Measurements from ENCODE around the gene ORAI3.
A peak's percentile ranks its signal among the peaks of the same experiment; 100 is the strongest.

Gene ORAI3

GRCh38 chr16:30924913-30925631, 23.8 kb upstream of the ORAI3 start:
- Histone ChIP-seq H3K27me3 (replicated peaks; ENCODE audit: control insufficient read depth, insufficient read depth, low read length) (no peaks in the 10 kb centered on the region), H3K9ac (ENCODE audit: low read length) (peak overlapping the region; percentile 73), H3K4me3 (ENCODE audit: low read length) (peak overlapping the region; percentile 79), H3K9me3 (ENCODE audit: control insufficient read depth, low read length) (no peaks in the 10 kb centered on the region), H3K36me3 (ENCODE audit: control insufficient read depth, insufficient read depth, low read length, severe bottlenecking) (peaks cover 4% of the 10 kb centered on the region), H3K4me1 (ENCODE audit: control insufficient read depth, insufficient read depth, low read length) (peaks cover 5% of the 10 kb centered on the region)
- peak; percentile 14 for DNase-seq (ENCODE audit: low read depth)

GRCh38 chr16:30925632-30925987, 23.3 kb upstream of the ORAI3 start:
- Histone ChIP-seq H3K4me3 (ENCODE audit: low read length) (no peak overlapping the region), H3K27me3 (replicated peaks; ENCODE audit: control insufficient read depth, insufficient read depth, low read length) (no peaks in the 10 kb centered on the region), H3K4me1 (ENCODE audit: control insufficient read depth, insufficient read depth, low read length) (peaks cover 5% of the 10 kb centered on the region), H3K36me3 (ENCODE audit: control insufficient read depth, insufficient read depth, low read length, severe bottlenecking) (peaks cover 6% of the 10 kb centered on the region), H3K9me3 (ENCODE audit: control insufficient read depth, low read length) (no peaks in the 10 kb centered on the region), H3K9ac (ENCODE audit: low read length) (no peak overlapping the region)
- DNase-seq (ENCODE audit: low read depth), result no peak

DNA sequence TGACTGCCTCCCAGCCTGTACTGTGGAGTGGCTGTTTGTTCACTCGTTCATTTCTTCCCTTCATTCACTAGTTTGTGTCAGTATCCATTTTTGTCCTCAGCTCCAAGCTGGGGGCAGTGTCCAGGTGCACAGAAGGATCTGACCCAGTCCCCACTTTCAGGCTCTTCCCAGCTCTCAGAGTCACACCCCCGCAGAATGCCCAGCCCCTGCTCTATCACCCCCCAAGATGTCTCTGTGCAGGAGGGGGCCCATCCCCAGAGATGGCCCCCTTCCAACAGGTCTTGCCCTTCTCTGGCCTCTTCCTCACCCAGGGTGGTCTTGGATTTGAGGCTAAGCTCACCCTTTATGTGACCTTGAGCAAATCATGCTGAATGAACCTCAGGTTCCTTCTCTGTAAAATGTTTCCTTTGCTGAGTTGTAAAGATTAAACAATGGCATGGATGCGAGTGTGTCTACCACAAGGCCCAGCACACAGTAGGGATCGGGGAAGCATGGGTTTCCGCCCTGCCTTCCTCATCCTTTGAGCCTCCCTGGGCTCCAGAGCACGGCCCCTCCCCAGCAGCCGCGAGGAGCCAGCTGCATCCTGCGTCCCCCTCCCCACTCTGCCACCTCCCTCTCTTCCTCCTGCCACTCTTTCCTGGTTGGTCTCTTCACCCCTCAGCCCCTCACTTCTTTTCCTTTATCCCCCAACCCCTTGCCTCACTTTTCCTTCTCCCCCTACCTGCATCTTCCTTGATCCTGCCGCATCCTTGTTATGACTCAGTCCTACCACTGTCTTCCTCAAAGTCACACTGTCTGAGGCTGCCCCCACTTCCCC, 22.7 kb upstream of the ORAI3 start:
- peaks cover 12% of the 10 kb centered on the region for H3K36me3 ChIP-seq (ENCODE audit: control insufficient read depth, insufficient read depth, low read length, severe bottlenecking)
- H3K9ac ChIP-seq (ENCODE audit: low read length), result no peak overlapping the region
- DNase-seq (ENCODE audit: low read depth), result no peak
- no peak overlapping the region for H3K4me3 ChIP-seq (ENCODE audit: low read length)
- peaks cover 5% of the 10 kb centered on the region for H3K4me1 ChIP-seq (ENCODE audit: control insufficient read depth, insufficient read depth, low read length)
- no peaks in the 10 kb centered on the region for H3K27me3 ChIP-seq (replicated peaks; ENCODE audit: control insufficient read depth, insufficient read depth, low read length)
- no peaks in the 10 kb centered on the region for H3K9me3 ChIP-seq (ENCODE audit: control insufficient read depth, low read length)

DNA sequence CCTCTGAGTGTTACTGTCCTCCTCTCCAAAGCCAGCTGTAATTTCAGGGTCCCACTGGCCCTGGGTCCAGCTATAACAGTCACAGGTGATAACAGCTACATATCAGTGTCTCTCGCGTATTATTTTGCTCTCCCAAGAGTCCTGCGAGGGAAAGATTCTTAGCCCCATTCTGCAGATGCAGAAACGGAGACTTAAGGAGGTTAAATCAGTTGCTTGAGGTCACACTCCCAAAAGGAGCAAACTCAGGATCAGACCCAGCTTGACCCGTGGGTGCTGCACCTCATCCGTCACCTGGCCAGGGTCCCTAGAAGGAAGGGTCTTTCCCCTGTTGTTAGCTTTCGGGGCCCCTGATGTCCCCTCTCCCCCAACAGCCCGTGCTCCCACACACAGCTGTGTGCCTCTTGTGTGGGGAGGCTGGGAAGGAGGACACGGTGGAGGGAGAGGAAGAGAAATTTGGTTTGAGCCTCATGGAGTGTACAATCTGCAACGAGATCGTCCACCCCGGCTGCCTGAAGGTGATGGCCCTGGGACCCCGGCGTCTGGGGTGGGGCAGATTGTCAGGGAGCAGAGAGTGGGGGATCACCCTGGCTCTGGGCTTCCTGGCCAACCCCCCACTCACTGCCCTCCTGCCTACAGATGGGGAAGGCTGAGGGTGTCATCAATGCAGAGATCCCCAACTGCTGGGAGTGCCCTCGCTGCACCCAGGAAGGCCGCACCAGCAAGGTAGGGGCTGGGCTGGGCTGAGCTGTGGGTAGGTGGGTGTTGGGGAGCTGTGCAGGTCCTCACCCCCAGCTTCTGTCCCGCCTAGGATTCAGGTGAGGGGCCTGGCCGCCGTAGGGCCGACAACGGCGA, 21.7 kb upstream of the ORAI3 start:
- DNase-seq (ENCODE audit: low read depth), result no peak
- Histone ChIP-seq H3K9me3 (ENCODE audit: control insufficient read depth, low read length) (no peaks in the 10 kb centered on the region), H3K4me3 (ENCODE audit: low read length) (no peak overlapping the region), H3K4me1 (ENCODE audit: control insufficient read depth, insufficient read depth, low read length) (no peaks in the 10 kb centered on the region), H3K9ac (ENCODE audit: low read length) (no peak overlapping the region), H3K27me3 (replicated peaks; ENCODE audit: control insufficient read depth, insufficient read depth, low read length) (no peaks in the 10 kb centered on the region), H3K36me3 (ENCODE audit: control insufficient read depth, insufficient read depth, low read length, severe bottlenecking) (peaks cover 18% of the 10 kb centered on the region)

GRCh38 chr16:30927789-30928378, 21.0 kb upstream of the ORAI3 start:
- peaks cover 23% of the 10 kb centered on the region for H3K36me3 ChIP-seq (ENCODE audit: control insufficient read depth, insufficient read depth, low read length, severe bottlenecking)
- H3K4me3 ChIP-seq (ENCODE audit: low read length), result no peak overlapping the region
- DNase-seq (ENCODE audit: low read depth), result peak; percentile 38

DNA sequence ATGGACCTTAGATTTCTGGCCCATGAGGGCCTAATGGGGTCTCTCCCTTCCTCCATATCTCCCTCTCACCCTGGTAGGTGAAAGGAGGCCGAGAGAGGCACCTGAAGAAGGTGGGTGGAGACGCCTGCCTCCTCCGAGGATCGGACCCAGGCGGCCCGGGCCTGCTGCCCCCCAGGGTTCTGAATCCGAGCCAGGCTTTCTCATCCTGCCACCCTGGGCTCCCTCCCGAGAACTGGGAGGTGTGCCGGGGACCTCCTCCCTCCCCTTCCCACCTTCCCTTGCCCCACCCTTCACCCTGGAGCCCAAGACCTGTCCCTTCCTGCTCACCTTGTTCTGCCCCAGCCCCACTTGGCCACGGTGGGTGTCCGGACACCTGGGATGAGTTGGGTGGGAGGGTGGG, 20.5 kb upstream of the ORAI3 start:
- no peak overlapping the region for H3K9ac ChIP-seq (ENCODE audit: low read length)
- no peak overlapping the region for H3K4me3 ChIP-seq (ENCODE audit: low read length)
- H3K36me3 ChIP-seq (ENCODE audit: control insufficient read depth, insufficient read depth, low read length, severe bottlenecking), result peaks cover 23% of the 10 kb centered on the region
- no peaks in the 10 kb centered on the region for H3K27me3 ChIP-seq (replicated peaks; ENCODE audit: control insufficient read depth, insufficient read depth, low read length)
- no peak for DNase-seq (ENCODE audit: low read depth)
- H3K9me3 ChIP-seq (ENCODE audit: control insufficient read depth, low read length), result no peaks in the 10 kb centered on the region
- H3K4me1 ChIP-seq (ENCODE audit: control insufficient read depth, insufficient read depth, low read length), result no peaks in the 10 kb centered on the region

More at GRCh38 chr16:30927789-30928378, 21.0 kb upstream of the ORAI3 start:
- no peaks in the 10 kb centered on the region for H3K27me3 ChIP-seq (replicated peaks; ENCODE audit: control insufficient read depth, insufficient read depth, low read length)
- H3K9me3 ChIP-seq (ENCODE audit: control insufficient read depth, low read length), result no peaks in the 10 kb centered on the region
- H3K9ac ChIP-seq (ENCODE audit: low read length), result no peak overlapping the region
- no peaks in the 10 kb centered on the region for H3K4me1 ChIP-seq (ENCODE audit: control insufficient read depth, insufficient read depth, low read length)

- H3K4me3 ChIP-seq (ENCODE audit: low read length), result no peak overlapping the region
- no peaks in the 10 kb centered on the region for H3K9me3 ChIP-seq (ENCODE audit: control insufficient read depth, low read length)
- H3K9ac ChIP-seq (ENCODE audit: low read length), result no peak overlapping the region
- H3K4me1 ChIP-seq (ENCODE audit: control insufficient read depth, insufficient read depth, low read length), result no peaks in the 10 kb centered on the region
- no peak for DNase-seq (ENCODE audit: low read depth)
- H3K36me3 ChIP-seq (ENCODE audit: control insufficient read depth, insufficient read depth, low read length, severe bottlenecking), result peaks cover 23% of the 10 kb centered on the region
- H3K27me3 ChIP-seq (replicated peaks; ENCODE audit: control insufficient read depth, insufficient read depth, low read length), result no peaks in the 10 kb centered on the region
Measured at GRCh38 chr16:30929167-30929566, 19.7 kb upstream of the ORAI3 start.

- H3K36me3 ChIP-seq (ENCODE audit: control insufficient read depth, insufficient read depth, low read length, severe bottlenecking), result peaks cover 27% of the 10 kb centered on the region
- H3K9ac ChIP-seq (ENCODE audit: low read length), result no peak overlapping the region
Measured at GRCh38 chr16:30930160-30930571, 18.7 kb upstream of the ORAI3 start.

GRCh38 chr16:30931068-30931650, 17.7 kb upstream of the ORAI3 start:
- peaks cover 31% of the 10 kb centered on the region for H3K36me3 ChIP-seq (ENCODE audit: control insufficient read depth, insufficient read depth, low read length, severe bottlenecking)
- H3K9me3 ChIP-seq (ENCODE audit: control insufficient read depth, low read length), result no peaks in the 10 kb centered on the region
- H3K4me1 ChIP-seq (ENCODE audit: control insufficient read depth, insufficient read depth, low read length), result no peaks in the 10 kb centered on the region
- H3K9ac ChIP-seq (ENCODE audit: low read length), result no peak overlapping the region
- no peak for DNase-seq (ENCODE audit: low read depth)
- no peaks in the 10 kb centered on the region for H3K27me3 ChIP-seq (replicated peaks; ENCODE audit: control insufficient read depth, insufficient read depth, low read length)
- H3K4me3 ChIP-seq (ENCODE audit: low read length), result no peak overlapping the region

More at GRCh38 chr16:30930160-30930571, 18.7 kb upstream of the ORAI3 start:
- Histone ChIP-seq H3K4me3 (ENCODE audit: low read length) (no peak overlapping the region), H3K9me3 (ENCODE audit: control insufficient read depth, low read length) (no peaks in the 10 kb centered on the region), H3K4me1 (ENCODE audit: control insufficient read depth, insufficient read depth, low read length) (no peaks in the 10 kb centered on the region), H3K27me3 (replicated peaks; ENCODE audit: control insufficient read depth, insufficient read depth, low read length) (no peaks in the 10 kb centered on the region)
- no peak for DNase-seq (ENCODE audit: low read depth)

DNA sequence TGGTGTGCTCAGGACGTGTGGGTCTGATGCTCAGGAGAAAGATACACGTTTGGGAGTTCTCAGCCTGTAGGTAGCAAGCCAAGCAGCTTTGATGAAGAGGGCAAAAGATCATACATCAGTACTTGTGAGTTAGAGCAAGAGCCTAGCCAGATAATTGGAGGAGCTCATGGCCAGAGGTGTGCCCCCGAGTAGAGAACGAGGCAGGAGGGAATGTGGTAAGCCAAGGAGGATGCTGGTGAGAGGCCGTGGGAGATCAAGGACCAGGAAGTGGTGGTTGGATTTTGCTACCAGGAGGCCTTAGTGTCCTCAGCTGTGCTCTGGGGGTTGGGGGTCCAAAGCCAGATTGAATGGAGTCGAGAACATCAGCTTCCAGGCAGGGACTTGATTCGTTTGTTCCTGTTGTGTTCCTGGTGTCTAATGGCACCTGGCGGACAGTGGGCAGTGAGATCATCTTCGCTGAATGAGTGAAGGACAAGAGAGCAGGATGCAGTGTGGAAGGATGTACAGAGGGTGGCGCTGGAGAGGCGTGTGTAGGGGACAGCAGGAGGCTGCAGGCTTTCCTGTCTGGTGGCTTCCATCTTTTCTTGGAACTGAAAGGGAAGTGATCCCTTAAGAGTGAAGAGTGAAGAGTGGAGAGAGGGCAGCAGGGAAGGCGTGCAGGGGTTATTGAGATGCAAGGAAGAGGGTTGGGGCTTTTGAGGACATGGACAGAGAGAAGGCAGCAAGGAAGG, 13.9 kb upstream of the ORAI3 start:
- no peaks in the 10 kb centered on the region for H3K9me3 ChIP-seq (ENCODE audit: control insufficient read depth, low read length)
- H3K4me3 ChIP-seq (ENCODE audit: low read length), result no peak overlapping the region
- peaks cover 6% of the 10 kb centered on the region for H3K4me1 ChIP-seq (ENCODE audit: control insufficient read depth, insufficient read depth, low read length)
- peaks cover 31% of the 10 kb centered on the region for H3K36me3 ChIP-seq (ENCODE audit: control insufficient read depth, insufficient read depth, low read length, severe bottlenecking)
- peak; percentile 64 for DNase-seq (ENCODE audit: low read depth)
- no peak overlapping the region for H3K9ac ChIP-seq (ENCODE audit: low read length)
- H3K27me3 ChIP-seq (replicated peaks; ENCODE audit: control insufficient read depth, insufficient read depth, low read length), result no peaks in the 10 kb centered on the region
